Right lobe of liver (tissue), 6 donors: ENCODE results near the gene GIN1. TPM values are rescaled to one million over a fixed set of nuclear protein-coding genes. Genes with fewer than 3 reads are reported as not detected.

Source experiments
- ATAC-seq, 4 donors: fragments of 200-7000 bp; cut with Tn5 transposase; one replicate each; pipeline ENCODE4 v1.9.1; 2020; ENCODE audit warnings: mild to moderate bottlenecking in 4 of 4, moderate library complexity in 4 of 4
- DNase-seq, 3 donors: peaks; one replicate each; pipeline ENCODE4 v3.0.0-alpha.2; 2020
- H3K27ac ChIP-seq, 3 donors: fragments of 200-600 bp; one replicate each; pipeline ENCODE4 v1.8.0; 2022
- H3K27me3 ChIP-seq, 2 donors: fragments of 200-600 bp; one replicate each; pipeline ENCODE4 v1.8.0; 2022
- H3K36me3 ChIP-seq, 4 donors: fragments of 200-600 bp; sonication (generic) in 1 of 4; one replicate each; pipeline versions ENCODE4 v1.5.1 to v1.8.0; 2017 to 2022; ENCODE audit warnings: control low read depth in 1 of 4
- H3K4me1 ChIP-seq, 4 donors: fragments of 200-600 bp; sonication (generic) in 1 of 4; one replicate each; pipeline versions ENCODE4 v1.5.1 to v1.8.0; 2017 to 2022; ENCODE audit warnings: control low read depth in 1 of 4
- H3K4me3 ChIP-seq, 3 donors: fragments of 200-600 bp; one replicate each; pipeline ENCODE4 v1.8.0; 2022
- H3K9me3 ChIP-seq, 4 donors: fragments of 200-600 bp; sonication (generic) in 1 of 4; one replicate each; pipeline versions ENCODE4 v1.5.1 to v1.8.0; 2017 to 2022; ENCODE audit warnings: control low read depth in 1 of 4
- POLR2A ChIP-seq: fragments of 450-650 bp; IDR thresholded peaks from one replicate; pipeline ENCODE4 v1.6.1; 2017; ENCODE audit warnings: antibody characterized with exemption, mild to moderate bottlenecking
- WGBS: methylation state at CpG from one replicate; pipeline ENCODE4 v1.1.6; 2018; ENCODE audit warnings: low coverage, low lambda C conversion rate; ENCODE audit not compliant: insufficient coverage; ENCODE audit errors: missing lambda C conversion rate; 5-methylcytosine and 5-hydroxymethylcytosine counted together
- intact Hi-C, 2 donors: fragments of 100-400 bp; cut with DNase I; formaldehyde crosslinking; loops; one replicate each; pipeline versions ENCODE4 v1.11.2 to v1.14.1; 2022
- total RNA-seq, 6 experiments: library from RNA; depleted of rRNA in 2 of 6; stranded (reverse); fragments of >200 nt in 2 of 6; fragmentation: NEBNext Ultra II Directional in 3 of 6; extraction: Animal tissue kit (Norgen Biotek cat#: 25700) in 3 of 6; gene quantifications; one replicate each; pipeline versions ENCODE4 v1.1.0 to v1.2.4, GENCODE V29; 2016 to 2023
- TF ChIP-seq, protein P1 (sequence below), 4 donors: fragments of 200-600 bp in 3 of 4; fragments of 450-650 bp in 1 of 4; IDR thresholded peaks; one replicate each; pipeline versions ENCODE4 v1.5.1 to v1.8.0; 2016 to 2022; ENCODE audit warnings: antibody characterized with exemption in 4 of 4, mild to moderate bottlenecking in 2 of 4
- donor health status: DM: no; HTN: yes; CAD: no.
- donor health status: DM: no; HTN: no; CAD: no.
- donor health status: DM: no; HTN: no; CAD: no.
- donor health status: DM: no; HTN: yes; CAD: no.
- donor health status: DM: no; HTN: yes; CAD: no.

The GIN1 gene
- total RNA-seq, 6 experiments from 2014 or later: 3.7 to 5.7 (median 4.6) TPM

DNA sequence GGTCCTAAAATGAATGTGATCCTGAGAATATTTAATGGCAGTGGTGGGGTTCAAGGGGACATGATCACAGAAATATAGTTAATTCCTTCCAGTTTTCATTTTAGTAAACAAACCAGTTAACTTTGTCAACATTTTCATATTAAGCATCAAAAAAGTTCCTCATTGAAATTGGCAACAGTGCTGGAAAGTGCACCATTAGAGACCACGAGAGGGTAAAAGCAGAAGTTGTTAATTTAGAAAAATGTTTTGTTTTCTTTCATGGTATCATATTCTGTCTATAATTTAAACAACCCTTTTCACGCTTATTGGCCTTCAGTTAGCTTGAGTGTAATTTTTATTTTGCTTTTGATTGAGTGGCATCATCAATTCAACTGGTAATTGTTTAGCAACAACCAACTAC, 11.9 kb downstream of the GIN1 start:
- no peak for TF ChIP-seq POLR2A
- TF ChIP-seq, protein P1, sequence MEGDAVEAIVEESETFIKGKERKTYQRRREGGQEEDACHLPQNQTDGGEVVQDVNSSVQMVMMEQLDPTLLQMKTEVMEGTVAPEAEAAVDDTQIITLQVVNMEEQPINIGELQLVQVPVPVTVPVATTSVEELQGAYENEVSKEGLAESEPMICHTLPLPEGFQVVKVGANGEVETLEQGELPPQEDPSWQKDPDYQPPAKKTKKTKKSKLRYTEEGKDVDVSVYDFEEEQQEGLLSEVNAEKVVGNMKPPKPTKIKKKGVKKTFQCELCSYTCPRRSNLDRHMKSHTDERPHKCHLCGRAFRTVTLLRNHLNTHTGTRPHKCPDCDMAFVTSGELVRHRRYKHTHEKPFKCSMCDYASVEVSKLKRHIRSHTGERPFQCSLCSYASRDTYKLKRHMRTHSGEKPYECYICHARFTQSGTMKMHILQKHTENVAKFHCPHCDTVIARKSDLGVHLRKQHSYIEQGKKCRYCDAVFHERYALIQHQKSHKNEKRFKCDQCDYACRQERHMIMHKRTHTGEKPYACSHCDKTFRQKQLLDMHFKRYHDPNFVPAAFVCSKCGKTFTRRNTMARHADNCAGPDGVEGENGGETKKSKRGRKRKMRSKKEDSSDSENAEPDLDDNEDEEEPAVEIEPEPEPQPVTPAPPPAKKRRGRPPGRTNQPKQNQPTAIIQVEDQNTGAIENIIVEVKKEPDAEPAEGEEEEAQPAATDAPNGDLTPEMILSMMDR (IDR thresholded peaks at IDR 0.05): no peak
- ATAC-seq: no peak
- WGBS: 75% methylated on average over 2 of the region's 2 CpGs
- Histone ChIP-seq H3K9me3 (no peaks in the 10 kb centered on the region), H3K36me3 (peaks cover 0 to 8% (median 2%) of the 10 kb centered on the region in 4 donors), H3K4me3 (no peak overlapping the region), H3K27ac (no peak overlapping the region), H3K27me3 (no peaks in the 10 kb centered on the region), H3K4me1 (no peaks in the 10 kb centered on the region)
- intact Hi-C loops: no loop called here
- no peak for DNase-seq

DNA sequence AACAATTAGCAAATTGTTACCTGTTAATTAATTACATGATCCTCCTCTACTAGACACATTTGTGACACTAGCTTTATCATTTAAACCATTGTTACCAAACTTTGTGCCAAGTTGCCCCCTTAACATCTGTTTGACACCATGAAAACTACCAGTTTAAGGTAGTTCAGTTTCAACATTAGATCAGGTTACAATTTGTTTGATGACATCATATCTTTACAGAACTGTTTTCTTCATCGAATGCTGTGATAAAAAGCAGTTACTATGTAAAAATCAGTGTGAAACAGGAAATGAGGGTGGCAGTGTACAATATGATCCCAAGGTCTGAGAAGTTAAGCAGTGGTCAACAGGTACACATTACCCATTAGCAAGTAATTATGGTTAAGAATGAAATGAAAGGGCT, 17.7 kb downstream of the GIN1 start:
- Histone ChIP-seq H3K4me1 (no peaks in the 10 kb centered on the region), H3K27ac (no peak overlapping the region), H3K9me3 (no peaks in the 10 kb centered on the region), H3K27me3 (no peaks in the 10 kb centered on the region), H3K4me3 (no peak overlapping the region), H3K36me3 (peaks cover 0 to 27% (median 2%) of the 10 kb centered on the region in 4 donors)
- TF ChIP-seq, protein P1 (IDR thresholded peaks at IDR 0.05): no peak
- TF ChIP-seq POLR2A: no peak
- DNase-seq (no peak), ATAC-seq (no peak)
- WGBS: 82% methylated on average over 1 of the region's 1 CpG
- intact Hi-C loops: no loop called here

DNA sequence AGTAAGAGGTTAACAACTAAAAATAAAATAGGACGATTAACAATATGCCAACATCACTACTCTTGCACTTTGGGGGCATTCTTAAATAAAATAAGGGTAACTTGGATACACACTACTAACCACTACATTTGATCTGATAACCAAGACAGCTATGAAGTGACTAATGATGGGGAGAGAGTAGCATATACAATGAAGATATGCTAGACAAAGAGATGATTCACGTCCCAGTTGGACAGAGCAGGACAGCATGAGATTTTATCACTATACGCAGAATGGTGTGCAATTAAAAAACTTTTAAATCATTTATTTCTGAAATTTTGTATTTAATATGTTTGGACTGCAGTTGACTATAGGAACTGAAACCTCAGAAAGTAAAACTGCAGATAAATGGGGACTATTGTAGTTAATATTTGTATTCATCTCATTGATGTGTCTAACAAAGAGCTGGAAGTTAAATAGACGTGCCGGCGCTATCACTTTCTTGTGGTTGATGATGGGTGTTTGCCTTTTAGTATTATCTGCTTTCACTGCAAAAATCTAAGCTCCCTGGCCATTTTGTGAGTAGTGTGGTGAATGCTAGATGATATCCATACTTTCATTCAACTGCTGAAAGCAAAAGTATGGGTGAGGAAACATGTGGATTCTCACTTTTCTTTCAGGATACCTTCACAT, 18.7 kb downstream of the GIN1 start:
- H3K27ac ChIP-seq: no peak overlapping the region
- peaks cover 0 to 27% (median 2%) of the 10 kb centered on the region in 4 donors for H3K36me3 ChIP-seq
- TF ChIP-seq, protein P1 (IDR thresholded peaks at IDR 0.05): no peak
- TF ChIP-seq POLR2A: no peak
- no peak overlapping the region for H3K4me3 ChIP-seq
- no peak for ATAC-seq
- H3K27me3 ChIP-seq: no peaks in the 10 kb centered on the region
- no peaks in the 10 kb centered on the region for H3K9me3 ChIP-seq
- intact Hi-C loops: no loop called here
- 94% methylated on average over 6 of the region's 6 CpGs for WGBS
- DNase-seq: no peak
- H3K4me1 ChIP-seq: no peaks in the 10 kb centered on the region

DNA sequence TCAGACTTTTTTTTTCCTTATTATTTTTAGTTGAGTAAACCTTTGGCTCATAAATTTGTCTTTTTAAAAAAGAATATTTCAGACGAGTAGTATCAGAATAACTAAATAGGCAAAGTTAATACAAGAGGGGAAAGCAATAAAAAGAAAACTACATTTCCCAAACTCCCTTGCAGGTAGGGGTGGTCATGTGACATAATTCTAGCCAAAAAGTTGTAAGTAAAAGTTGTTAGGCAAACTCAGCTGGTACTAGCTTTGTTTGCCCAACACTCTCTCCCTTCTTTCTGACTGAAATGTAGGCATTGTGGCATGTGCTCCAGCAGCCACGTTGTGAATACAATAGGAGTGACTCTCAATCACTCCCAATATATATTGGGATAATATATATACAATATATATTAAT, 20.9 kb downstream of the GIN1 start:
- TF ChIP-seq, protein P1 (IDR thresholded peaks at IDR 0.05): no peak
- no peak for TF ChIP-seq POLR2A
- peaks cover 0 to 23% (median 0%) of the 10 kb centered on the region in 4 donors for H3K36me3 ChIP-seq
- WGBS: 51% methylated on average over 2 of the region's 2 CpGs
- no peaks in the 10 kb centered on the region for H3K4me1 ChIP-seq
- H3K4me3 ChIP-seq: no peak overlapping the region
- no peak for DNase-seq
- no peaks in the 10 kb centered on the region for H3K9me3 ChIP-seq
- ATAC-seq: peak; percentile 54 to 86 (median 65)
- H3K27ac ChIP-seq: no peak overlapping the region
- intact Hi-C loops: no loop called here
- H3K27me3 ChIP-seq: no peaks in the 10 kb centered on the region
